HG03066 (cell line): ENCODE results near the gene USP35.
"Not testable (repeated sequence)": the region's sequence is repeated elsewhere in the genome, so short reads cannot be mapped to it uniquely, and the experiment has no call there.

ENCODE experiments used
- ATAC-seq: cut with Tn5 transposase; IDR thresholded peaks from one replicate; pipeline ENCODE4 v1.9.1; 2021; ENCODE audit warnings: low read depth; ENCODE audit not compliant: unreplicated experiment

The USP35 gene

DNA sequence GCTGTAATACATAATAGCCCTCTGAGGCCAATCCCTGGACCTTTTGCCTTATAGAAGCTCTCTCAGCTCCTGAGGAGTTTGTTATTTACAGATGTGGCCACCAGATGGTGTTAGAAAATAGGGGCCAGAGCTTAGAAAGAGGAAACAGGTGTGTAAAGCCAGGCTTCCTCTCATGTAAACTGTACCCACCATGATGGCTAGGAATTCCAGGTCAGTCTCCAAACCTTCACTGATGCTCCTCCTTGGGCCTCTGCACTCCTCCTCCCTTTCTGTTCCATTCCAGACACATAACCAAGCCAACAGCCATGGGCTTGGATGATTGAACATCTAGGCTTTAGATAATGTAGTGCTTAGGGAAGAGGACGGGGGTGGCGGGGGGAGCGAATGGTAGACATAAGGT, 39.7 kb downstream of the USP35 start:
- peak; percentile 46 for ATAC-seq

DNA sequence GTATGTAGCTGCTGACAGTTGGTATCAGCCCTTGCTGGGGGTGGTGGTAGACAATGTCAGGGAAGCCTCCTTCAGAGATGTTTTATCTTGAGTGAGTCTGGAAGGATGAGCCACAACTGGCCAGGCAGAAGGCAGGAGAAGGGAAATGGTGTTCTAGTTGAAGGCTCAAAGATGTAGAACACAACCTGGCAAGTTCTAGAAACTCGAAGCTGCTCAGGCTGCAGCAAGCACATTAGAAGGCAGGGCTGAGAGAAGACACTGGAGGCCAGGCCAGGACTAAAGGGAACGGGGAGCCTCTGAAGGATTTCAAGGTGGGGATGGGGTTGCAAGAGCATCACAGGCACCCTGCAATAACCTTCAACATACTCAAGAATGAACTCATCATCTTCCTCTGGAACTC, 40.4 kb downstream of the USP35 start:
- ATAC-seq = no peak

DNA sequence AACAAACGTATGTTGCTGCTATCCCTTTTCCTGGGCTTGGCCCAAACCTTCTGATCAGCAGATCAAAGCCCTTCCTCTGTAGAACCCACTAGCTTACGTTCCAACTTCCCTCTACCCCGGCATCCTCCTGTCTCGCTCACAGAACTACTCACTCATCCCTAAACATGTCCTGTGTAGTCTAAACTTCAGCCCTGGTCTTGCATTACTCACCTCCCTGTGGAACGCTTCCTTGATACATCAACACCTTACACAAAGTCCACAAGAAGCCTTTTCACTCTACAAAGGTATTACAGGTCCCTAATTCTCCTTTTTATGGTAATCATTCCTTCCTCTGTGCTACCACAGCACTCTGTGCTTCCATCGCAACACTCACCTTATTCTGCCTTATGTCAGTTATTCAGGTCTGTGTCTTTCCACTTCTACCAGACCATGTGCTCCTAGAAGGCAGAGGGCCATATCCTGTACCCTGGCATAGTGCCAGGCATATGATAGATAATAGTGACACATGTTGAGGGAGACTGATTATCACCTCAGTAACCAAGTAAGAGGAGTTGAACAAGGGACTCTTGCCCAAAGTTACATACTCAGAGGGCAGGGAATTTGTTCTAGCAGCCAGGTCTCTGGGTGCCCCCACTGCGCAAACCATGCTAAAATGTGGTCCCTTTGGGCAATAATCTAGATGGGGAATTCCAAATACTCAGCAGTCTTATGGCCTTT, 41.6 kb downstream of the USP35 start:
- no peak for ATAC-seq

- ATAC-seq = no peak
Observed at GRCh38 chr11:78231962-78232501, 43.3 kb downstream of the USP35 start.

DNA sequence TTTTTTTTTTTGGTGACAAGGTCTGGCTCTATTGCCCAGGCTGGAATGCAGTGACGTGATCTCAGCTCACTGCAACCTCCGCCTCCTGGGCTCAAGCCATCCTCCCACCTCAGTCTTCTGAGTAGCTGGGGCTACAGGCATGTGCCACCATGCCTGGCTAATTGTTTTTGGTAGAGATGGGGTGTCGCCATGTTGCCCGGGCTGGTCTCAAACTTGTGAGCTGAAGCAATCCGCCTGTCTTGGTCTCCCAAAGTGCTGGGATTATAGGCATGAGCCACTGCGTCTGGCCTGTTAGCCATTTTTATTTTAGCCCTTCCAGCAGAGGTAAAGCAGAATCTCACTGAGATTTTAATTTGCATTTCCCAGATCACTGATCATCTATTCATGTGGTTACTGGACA, 44.3 kb downstream of the USP35 start:
- not testable (repeated sequence) for ATAC-seq

- no peak for ATAC-seq
Observed at GRCh38 chr11:78234006-78234405, 45.3 kb downstream of the USP35 start.

DNA sequence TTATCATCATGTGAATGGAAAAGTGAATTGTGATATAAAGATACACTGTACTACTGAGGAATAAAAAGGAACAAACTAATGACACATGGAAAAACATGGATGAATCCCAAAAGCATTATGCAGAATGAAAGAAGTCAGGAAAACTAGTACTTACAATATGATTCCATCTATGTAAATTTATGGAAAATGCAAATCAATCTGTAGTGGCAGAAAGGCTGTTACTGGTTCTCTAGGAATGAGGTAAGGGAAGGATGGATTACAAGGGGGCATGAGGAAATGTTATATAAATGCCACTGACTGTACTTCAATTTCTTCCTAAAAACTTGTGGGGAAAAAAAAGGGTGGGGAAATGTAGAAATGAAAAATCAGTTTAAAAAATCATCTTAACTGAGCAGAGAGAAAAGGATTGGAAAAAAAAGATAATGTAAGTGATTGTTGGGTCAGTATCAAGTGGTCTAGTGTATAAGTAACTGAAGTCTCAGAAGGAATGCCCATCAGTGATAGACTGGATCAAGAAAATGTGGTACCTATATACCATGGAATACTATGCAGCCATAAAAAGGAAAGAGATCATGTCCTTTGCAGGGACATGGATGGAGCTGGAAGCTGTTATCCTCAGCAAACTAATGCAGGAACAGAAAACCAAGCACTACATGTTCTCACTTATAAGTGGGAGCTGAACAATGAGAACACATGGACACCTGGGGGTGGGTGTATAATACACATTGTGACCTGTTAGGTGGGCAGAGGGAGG, 48.8 kb downstream of the USP35 start:
- ATAC-seq = no peak

DNA sequence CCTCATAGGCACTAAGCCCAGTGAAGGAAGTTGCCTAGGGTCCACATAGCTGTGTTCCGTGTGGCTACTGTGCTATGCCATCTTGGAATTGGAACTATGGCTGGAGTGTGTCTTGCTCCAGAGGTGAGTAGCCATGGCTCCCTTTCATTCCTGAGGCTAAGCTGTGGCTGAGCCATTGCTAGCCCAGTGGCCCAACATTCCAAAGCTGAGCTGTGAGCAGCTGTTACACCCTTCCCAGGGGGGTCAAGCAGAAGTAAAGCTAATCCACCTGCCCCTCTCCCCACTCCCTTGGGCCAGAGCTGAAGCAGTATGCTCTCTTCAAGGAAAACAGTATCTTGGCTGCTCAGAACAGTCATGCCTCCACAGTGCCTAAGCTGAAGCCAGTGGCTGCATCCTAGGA, 51.1 kb downstream of the USP35 start:
- ATAC-seq = no peak

- ATAC-seq = no peak
Observed at GRCh38 chr11:78241475-78241874, 52.8 kb downstream of the USP35 start.

DNA sequence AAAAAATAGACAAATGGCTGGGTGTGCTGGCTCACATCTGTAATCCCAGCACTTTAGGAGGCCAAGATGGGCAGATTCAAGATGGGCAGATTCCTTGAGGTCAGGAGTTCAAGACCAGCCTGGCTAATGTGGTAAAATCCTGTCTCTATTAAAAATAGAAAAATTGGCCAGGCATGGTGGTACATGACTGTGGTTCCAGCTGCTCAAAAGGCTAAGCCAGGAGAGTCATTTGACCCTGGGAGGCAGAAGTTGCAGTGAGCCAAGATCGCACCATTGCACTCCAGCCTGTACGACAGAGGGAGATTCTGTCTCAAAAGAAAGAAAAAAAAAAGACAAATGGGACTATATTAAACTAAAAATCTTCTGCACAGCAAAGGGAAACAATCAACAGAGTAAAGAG, 55.4 kb downstream of the USP35 start:
- ATAC-seq = no peak

DNA sequence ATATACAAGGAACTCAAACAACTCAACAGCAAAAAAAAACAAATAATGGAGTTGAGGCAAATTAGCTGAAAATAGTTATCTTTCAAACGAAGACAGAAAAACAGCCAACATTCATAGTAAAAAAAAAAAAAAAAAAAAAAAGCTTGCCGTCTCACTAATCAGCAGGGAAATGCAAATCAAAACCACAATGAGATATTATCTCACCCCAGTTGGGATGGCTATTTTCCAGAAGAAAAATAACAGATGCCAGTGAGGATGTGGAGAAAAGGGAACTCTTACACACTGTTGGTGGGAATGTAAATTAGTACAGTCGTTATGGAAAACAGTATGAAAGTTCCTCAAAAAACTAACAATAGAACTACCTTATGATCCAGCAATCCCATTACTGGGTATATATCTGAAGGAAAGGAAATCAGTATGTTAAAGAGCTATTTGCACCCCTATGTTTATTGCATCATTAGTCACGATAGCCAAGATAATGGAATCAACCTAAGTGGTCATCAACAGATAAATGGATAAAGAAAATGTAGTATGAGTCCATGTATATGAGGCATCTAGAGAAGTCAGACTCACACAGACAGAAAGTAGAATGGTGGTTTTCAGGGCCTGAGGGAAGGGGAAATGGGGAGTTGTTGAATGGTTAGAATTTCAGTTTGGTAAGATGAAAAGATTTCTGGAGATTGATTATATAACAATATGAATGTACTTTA, 56.0 kb downstream of the USP35 start:
- ATAC-seq = no peak

DNA sequence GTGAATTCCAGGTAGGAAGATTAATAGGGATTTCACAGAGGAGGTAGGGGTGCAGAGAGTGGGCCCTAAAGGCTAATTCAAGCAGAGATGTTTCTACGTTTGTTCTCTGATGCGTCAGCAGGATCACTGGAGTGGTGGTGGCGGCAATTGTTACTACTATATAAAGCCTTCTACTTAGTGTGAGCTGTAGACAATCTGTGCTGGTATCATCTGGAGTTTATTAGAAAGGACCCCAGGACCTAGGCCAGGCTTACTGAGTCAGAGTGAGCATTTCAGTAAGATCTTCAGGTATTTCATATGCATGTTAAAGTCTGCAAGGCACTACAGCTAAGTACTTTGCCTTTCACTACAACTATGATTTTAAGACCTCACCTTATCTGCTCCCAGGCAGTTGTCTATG, 59.5 kb downstream of the USP35 start:
- no peak for ATAC-seq

DNA sequence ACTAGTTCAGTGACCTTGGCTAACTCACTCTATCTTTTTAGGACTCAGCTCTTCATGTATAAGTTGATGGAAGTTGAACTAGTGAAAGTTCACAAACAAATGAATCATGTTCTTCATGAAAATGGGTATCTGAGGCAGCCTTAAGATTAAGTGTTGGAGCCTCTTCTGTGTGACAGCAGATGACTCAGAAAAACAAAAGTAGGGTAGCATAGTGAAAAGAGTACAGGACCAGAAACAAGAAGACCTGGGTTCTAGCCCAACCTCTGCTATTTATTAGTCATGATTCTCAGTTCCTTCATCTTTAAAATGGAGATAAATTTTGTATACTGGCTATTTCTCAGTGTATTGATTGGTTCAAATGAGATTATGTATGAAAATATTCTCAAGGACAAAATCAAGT, 60.2 kb downstream of the USP35 start:
- ATAC-seq = no peak

DNA sequence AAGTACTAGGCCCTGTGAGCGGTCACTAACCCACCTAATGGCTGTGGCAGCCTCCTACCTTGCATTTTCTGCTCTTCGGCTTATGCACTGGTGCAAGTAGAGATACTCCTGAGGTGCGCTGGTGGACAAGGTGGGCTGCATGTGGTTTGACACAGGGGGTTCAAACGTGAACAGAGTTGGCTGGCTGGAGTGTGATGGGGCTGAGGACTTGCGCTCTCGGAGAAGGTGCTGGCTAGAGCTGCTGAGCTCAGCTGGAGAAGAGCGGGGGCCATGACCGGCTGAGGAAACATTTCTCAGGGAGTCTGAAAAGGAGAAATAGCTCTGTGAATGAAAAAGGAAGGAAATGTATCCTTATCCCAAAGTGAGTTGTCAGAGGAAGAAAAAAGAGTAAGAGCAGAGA, 61.4 kb downstream of the USP35 start:
- no peak for ATAC-seq

GRCh38 chr11:78251083-78251775, 62.5 kb downstream of the USP35 start:
- no peak for ATAC-seq

GRCh38 chr11:78253797-78254196, 65.1 kb downstream of the USP35 start:
- ATAC-seq = no peak

- no peak for ATAC-seq
Observed at GRCh38 chr11:78254268-78254667, 65.5 kb downstream of the USP35 start.

DNA sequence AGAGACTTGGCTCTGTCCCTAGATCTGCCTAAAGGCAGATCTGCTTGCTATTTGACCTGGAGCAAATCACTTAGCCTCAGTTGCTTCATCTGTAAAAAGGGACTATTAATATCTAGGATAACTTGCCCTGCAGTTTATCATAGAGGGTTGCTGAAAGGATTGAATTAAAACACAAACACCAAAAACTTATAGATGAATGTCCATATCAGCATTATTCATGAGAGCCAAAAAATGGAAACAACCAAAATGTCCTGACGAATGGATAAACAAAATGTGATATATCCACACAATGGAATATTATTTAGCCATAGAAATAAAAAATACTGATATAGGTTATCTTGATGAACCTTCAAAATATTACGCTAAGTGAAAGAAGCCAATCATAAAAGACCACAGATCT, 67.2 kb downstream of the USP35 start:
- ATAC-seq = no peak

DNA sequence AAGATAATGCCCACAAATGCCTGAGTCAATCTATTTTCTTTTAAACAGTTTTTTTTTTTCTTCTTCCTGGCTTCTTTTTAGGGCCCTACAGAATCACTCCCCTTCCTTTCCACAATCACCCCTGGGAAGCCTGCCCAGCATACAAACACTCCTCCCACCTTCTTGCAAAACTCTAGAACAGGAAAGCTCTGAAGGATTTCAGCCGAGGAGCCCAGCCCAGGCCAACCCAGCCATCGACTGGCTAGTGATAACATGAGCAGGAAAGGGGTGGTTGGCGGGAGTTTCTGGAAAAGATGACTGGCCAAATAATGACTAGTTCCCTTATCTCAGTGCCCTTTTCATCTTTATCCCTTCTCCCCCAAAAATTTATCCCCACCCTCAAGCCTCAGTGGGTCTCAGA, 68.2 kb downstream of the USP35 start:
- no peak for ATAC-seq

DNA sequence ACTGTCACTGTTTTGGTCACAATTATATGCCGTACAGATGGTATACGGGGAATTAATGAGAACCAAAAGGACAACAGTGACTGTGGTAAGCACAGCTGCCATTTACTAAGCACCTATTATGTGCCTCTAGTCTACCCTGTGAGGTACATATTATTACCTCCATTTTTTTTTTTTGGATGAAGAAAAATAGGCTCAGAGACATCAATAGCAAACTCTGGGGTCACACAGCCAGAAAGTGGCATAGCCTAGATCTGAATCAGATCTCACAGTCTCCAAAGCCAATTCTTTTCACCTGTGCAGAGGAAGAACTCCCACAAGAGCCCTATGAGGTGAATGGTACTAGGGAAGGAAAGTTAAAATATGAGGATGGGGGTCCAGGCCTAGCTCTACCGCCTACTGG, 68.9 kb downstream of the USP35 start:
- ATAC-seq = no peak
